Ovary (tissue), 9 donors: ENCODE measurements around the gene KRT222. TPM values are rescaled to one million over a fixed set of nuclear protein-coding genes. Genes with fewer than 3 reads are reported as not detected.

ENCODE experiments used
- DNase-seq, 5 donors: peaks; one replicate each; pipeline ENCODE4 v3.0.0-alpha.2; 2019 to 2020
- H3K27ac ChIP-seq, 2 donors: fragments of 200-600 bp; one replicate each; pipeline versions ENCODE4 v1.5.1 to v1.8.0; 2019 to 2022
- H3K27me3 ChIP-seq: fragments of 200-600 bp; one replicate; pipeline ENCODE4 v1.8.0; 2022
- H3K36me3 ChIP-seq: fragments of 200-600 bp; sonication (generic); one replicate; pipeline ENCODE4 v1.5.1; 2019
- H3K4me1 ChIP-seq: one replicate; pipeline ENCODE4 v1.8.1; 2013; ENCODE audit warnings: mild to moderate bottlenecking, moderate library complexity; ENCODE audit not compliant: insufficient read depth
- H3K4me3 ChIP-seq: fragments of 200-600 bp; sonication (generic); one replicate; pipeline ENCODE4 v1.5.1; 2017
- H3K9me3 ChIP-seq, 2 donors: fragments of 200-600 bp in 1 of 2; sonication (generic) in 1 of 2; one replicate each; pipeline versions ENCODE4 v1.5.1 to v1.8.1; 2013 to 2019; ENCODE audit warnings: mild to moderate bottlenecking in 1 of 2, moderate library complexity in 1 of 2
- CTCF ChIP-seq, 3 donors: fragments of 450-650 bp in 2 of 3; fragments of 200-600 bp in 1 of 3; IDR thresholded peaks; one replicate each; pipeline versions ENCODE4 v1.5.1 to v1.8.0; 2016 to 2022; ENCODE audit warnings: antibody characterized with exemption in 3 of 3, mild to moderate bottlenecking in 1 of 3
- EP300 ChIP-seq: sonication (generic); formaldehyde crosslinking; IDR thresholded peaks from one replicate; pipeline ENCODE4 v1.6.1; 2017; ENCODE audit warnings: antibody characterized with exemption
- POLR2A ChIP-seq: fragments of 450-650 bp; IDR thresholded peaks from one replicate; pipeline ENCODE4 v1.6.1; 2017; ENCODE audit warnings: antibody characterized with exemption, mild to moderate bottlenecking, moderate library complexity
- WGBS, 3 donors: extraction: QIAGEN DNeasy Blood & Tissue Kit in 1 of 3; methylation state at CpG; one replicate each; pipeline versions ENCODE4 v1.1.5 to v1.1.7; 2013 to 2017; 5-methylcytosine and 5-hydroxymethylcytosine counted together
- intact Hi-C, 4 donors: fragments of 100-400 bp; cut with DNase I; formaldehyde crosslinking; loops; one replicate each; pipeline versions ENCODE4 v1.11.0 to v1.15.1; 2022 to 2023
- polyA plus RNA-seq, 2 donors: library from polyadenylated mRNA; stranded (reverse); fragments of 200-250 nt in 1 of 2; fragments of 350-450 nt in 1 of 2; fragmentation: Illumina TruSeq in 1 of 2; extraction: RNeasy Lipid Tissue Mini Kit (QIAGEN cat#74804) in 1 of 2; gene quantifications; one replicate each; pipeline ENCODE4 v1.2.3, GENCODE V29; 2013 to 2014
- total RNA-seq, 7 donors: library from RNA; depleted of rRNA in 2 of 7; stranded (reverse); fragments of >200 nt in 2 of 7; fragmentation: NEBNext Ultra II Directional in 3 of 7; extraction: Animal tissue kit (Norgen Biotek cat#: 25700) in 3 of 7; gene quantifications; one replicate each; pipeline versions ENCODE4 v1.1.0 to v1.2.4, GENCODE V29; 2016 to 2023
- donor health status: DM: no; HTN: no; CAD: no; lungs with moderate emphysema.
- donor health status: DM: no; HTN: no; CAD: no.
- donor health status: Bipolar disorder and iron deficiency.
- donor health status: DM: yes; HTN: yes; CAD: no.
- donor health status: DM: no; HTN: no; CAD: no.
- donor health status: DM: yes; HTN: yes; CAD: no.

The KRT222 gene
- total and polyA plus RNA-seq, 9 donors: 0.10 to 1.6 (median 0.39) TPM; not detected in 3

GRCh38 chr17:40671282-40671681, 6.3 kb upstream of the KRT222 start:
- no peak overlapping the region for H3K4me3 ChIP-seq
- 46 to 53% (median 50%) methylated on average over 4 of the region's 4 CpGs for WGBS, 3 donors
- TF ChIP-seq CTCF (IDR thresholded peaks at IDR 0.05): no peak
- no peak for TF ChIP-seq EP300
- TF ChIP-seq POLR2A: no peak
- H3K4me1 ChIP-seq: no peaks in the 10 kb centered on the region
- H3K27ac ChIP-seq: no peak overlapping the region
- no peaks in the 10 kb centered on the region for H3K27me3 ChIP-seq
- intact Hi-C loops: no loop called here
- H3K36me3 ChIP-seq: no peaks in the 10 kb centered on the region
- DNase-seq: no peak
- H3K9me3 ChIP-seq: no peaks in the 10 kb centered on the region

GRCh38 chr17:40666331-40666730, 1.4 kb upstream of the KRT222 start:
- no peak for TF ChIP-seq POLR2A
- no peak for TF ChIP-seq EP300
- no peak for TF ChIP-seq CTCF (IDR thresholded peaks at IDR 0.05)
- H3K27me3 ChIP-seq: no peaks in the 10 kb centered on the region
- no peak overlapping the region for H3K27ac ChIP-seq
- H3K4me3 ChIP-seq: no peak overlapping the region
- H3K36me3 ChIP-seq: no peaks in the 10 kb centered on the region
- no peak for DNase-seq
- H3K9me3 ChIP-seq: no peaks in the 10 kb centered on the region
- no peaks in the 10 kb centered on the region for H3K4me1 ChIP-seq
- intact Hi-C loops: no loop called here

- intact Hi-C loops: no loop called here
- 81 to 85% (median 84%) methylated on average over 3 of the region's 3 CpGs for WGBS, 3 donors
- TF ChIP-seq POLR2A (no peak), CTCF (IDR thresholded peaks at IDR 0.05) (no peak), EP300 (no peak)
Observed at GRCh38 chr17:40663252-40663651, 1.7 kb downstream of the KRT222 start.

GRCh38 chr17:40659911-40660310, 5.1 kb downstream of the KRT222 start:
- H3K4me1 ChIP-seq: no peaks in the 10 kb centered on the region
- no peak overlapping the region for H3K27ac ChIP-seq
- no peak for TF ChIP-seq CTCF (IDR thresholded peaks at IDR 0.05)
- no peak for TF ChIP-seq EP300
- no peaks in the 10 kb centered on the region for H3K27me3 ChIP-seq
- no peak overlapping the region for H3K4me3 ChIP-seq
- H3K36me3 ChIP-seq: no peaks in the 10 kb centered on the region
- DNase-seq: no peak
- 85 to 90% (median 86%) methylated on average over 7 of the region's 7 CpGs for WGBS, 3 donors
- H3K9me3 ChIP-seq: no peaks in the 10 kb centered on the region
- intact Hi-C loops: no loop called here

More at GRCh38 chr17:40663252-40663651, 1.7 kb downstream of the KRT222 start:
- H3K9me3 ChIP-seq: no peaks in the 10 kb centered on the region
- no peaks in the 10 kb centered on the region for H3K36me3 ChIP-seq
- no peak overlapping the region for H3K27ac ChIP-seq
- H3K27me3 ChIP-seq: no peaks in the 10 kb centered on the region
- H3K4me3 ChIP-seq: no peak overlapping the region
- DNase-seq: no peak
- H3K4me1 ChIP-seq: no peaks in the 10 kb centered on the region

- no peak overlapping the region for H3K27ac ChIP-seq
- TF ChIP-seq CTCF (IDR thresholded peaks at IDR 0.05) (no peak), POLR2A (no peak), EP300 (no peak)
- no peak overlapping the region for H3K4me3 ChIP-seq
- no peak for DNase-seq
- intact Hi-C loops: no loop called here
- no peaks in the 10 kb centered on the region for H3K36me3 ChIP-seq
- no peaks in the 10 kb centered on the region for H3K4me1 ChIP-seq
- H3K9me3 ChIP-seq: no peaks in the 10 kb centered on the region
- no peaks in the 10 kb centered on the region for H3K27me3 ChIP-seq
Observed at GRCh38 chr17:40658396-40658795, 6.6 kb downstream of the KRT222 start.
